Cardiac muscle cell (in vitro differentiated cells and primary cell): Measurements from ENCODE around the gene HNRNPUL2. TPM values are rescaled to one million over a fixed set of nuclear protein-coding genes. Genes with fewer than 3 reads are reported as not detected.

ENCODE experiments used
- DNase-seq, 2 donors: peaks; one replicate each; pipeline versions ENCODE4 v3.0.0 to v3.0.0-alpha.2; 2010 to 2017; ENCODE audit warnings: low read depth in 1 of 2, low spot score in 1 of 2
- H3K27ac ChIP-seq: fragments of 200-600 bp; sonication (generic); 2 replicates; pipeline ENCODE4 v1.5.1; 2016
- H3K27me3 ChIP-seq: fragments of 200-600 bp; sonication (generic); 2 replicates; pipeline ENCODE4 v1.6.0; 2016; ENCODE audit warnings: control low read depth
- H3K36me3 ChIP-seq: fragments of 200-600 bp; sonication (generic); 2 replicates; pipeline ENCODE4 v1.5.1; 2016; ENCODE audit warnings: control low read depth
- H3K4me1 ChIP-seq: fragments of 200-600 bp; sonication (generic); 2 replicates; pipeline ENCODE4 v1.8.1; 2017; ENCODE audit warnings: low read depth, mild to moderate bottlenecking, mixed run types
- H3K4me3 ChIP-seq: fragments of 200-600 bp; sonication (generic); 2 replicates; pipeline ENCODE4 v1.5.1; 2016; ENCODE audit warnings: mild to moderate bottlenecking
- H3K9me3 ChIP-seq: fragments of 200-600 bp; sonication (generic); 2 replicates; pipeline ENCODE4 v1.5.1; 2017; ENCODE audit warnings: low read depth, mild to moderate bottlenecking, control low read depth
- CTCF ChIP-seq: IDR thresholded peaks from 2 replicates; pipeline ENCODE4 v1.5.1; 2012; ENCODE audit warnings: low read depth, mild to moderate bottlenecking, low read length
- polyA plus RNA-seq: library from polyadenylated mRNA; unstranded; fragments of >200 nt; fragmentation: Nextera tagmentation; extraction: Ambion mirVana; gene quantifications from 2 replicates; pipeline ENCODE4 v1.2.1, GENCODE V29; 2016
- total RNA-seq: library from RNA; depleted of rRNA; stranded (reverse); fragments of >200 nt; gene quantifications from 2 replicates; pipeline ENCODE4 v1.2.3, GENCODE V29; 2016

Gene HNRNPUL2
- total and polyA plus RNA-seq, 2 experiments from 2014 or later = 3.2 to 20.0 TPM

GRCh38 chr11:62666259-62666926, 60.9 kb downstream of the HNRNPUL2 start:
- TF ChIP-seq CTCF = no peak
- peaks cover 2% of the 10 kb centered on the region for H3K36me3 ChIP-seq
- DNase-seq = no peak
- H3K9me3 ChIP-seq = no peaks in the 10 kb centered on the region
- no peaks in the 10 kb centered on the region for H3K27me3 ChIP-seq
- H3K4me3 ChIP-seq = peak overlapping the region; percentile 67
- peaks cover 18% of the 10 kb centered on the region for H3K4me1 ChIP-seq
- H3K27ac ChIP-seq = peak overlapping the region; percentile 89

GRCh38 chr11:62665599-62666258, 61.5 kb downstream of the HNRNPUL2 start:
- Histone ChIP-seq H3K27me3 (no peaks in the 10 kb centered on the region), H3K36me3 (peaks cover 2% of the 10 kb centered on the region), H3K27ac (peak overlapping the region; percentile 89), H3K4me3 (peak overlapping the region; percentile 67), H3K4me1 (peaks cover 15% of the 10 kb centered on the region), H3K9me3 (no peaks in the 10 kb centered on the region)
- peak; percentile 78 to 79 for DNase-seq
- TF ChIP-seq CTCF = no peak

GRCh38 chr11:62665075-62665598, 62.1 kb downstream of the HNRNPUL2 start, which contains the start of the genes C11orf98 and CSKMT:
C11orf98 (minus strand) TSS chr11:62665210; CDS start chr11:62665169, 41 bp downstream.
CSKMT (plus strand) TSS chr11:62665312; CDS start chr11:62665880, 568 bp downstream.
- DNase-seq = peak; percentile 94 to 96
- Histone ChIP-seq H3K9me3 (no peaks in the 10 kb centered on the region), H3K27ac (peak within 1 kb of the TSS; percentile 89), H3K27me3 (no peaks in the 10 kb centered on the region), H3K36me3 (peaks cover 2% of the 10 kb centered on the region), H3K4me1 (peaks cover 14% of the 10 kb centered on the region), H3K4me3 (peak within 1 kb of the TSS; percentile 67)
- no peak for TF ChIP-seq CTCF

- peak overlapping the region; percentile 67 for H3K4me3 ChIP-seq
- peak; percentile 57 to 75 for DNase-seq
- no peaks in the 10 kb centered on the region for H3K9me3 ChIP-seq
- no peaks in the 10 kb centered on the region for H3K27me3 ChIP-seq
- no peak for TF ChIP-seq CTCF
- H3K4me1 ChIP-seq = peaks cover 14% of the 10 kb centered on the region
- H3K36me3 ChIP-seq = peaks cover 2% of the 10 kb centered on the region
- peak overlapping the region; percentile 89 for H3K27ac ChIP-seq
These were observed 62.7 kb downstream of the HNRNPUL2 start for GRCh38 chr11:62664405-62665074.

Other genes starting within 250 kb of the HNRNPUL2 start
- gene AHNAK, start 180.7 kb downstream of the HNRNPUL2 start, total RNA-seq = 50.1 and 77.1 TPM in 2 replicates
- gene AHNAK, start 180.7 kb downstream of the HNRNPUL2 start, polyA plus RNA-seq = 10.9 and 13.4 TPM in 2 replicates
- gene EEF1G, start 153.6 kb downstream of the HNRNPUL2 start, total RNA-seq = 1,990 and 2,091 TPM in 2 replicates
- gene EEF1G, start 153.6 kb downstream of the HNRNPUL2 start, polyA plus RNA-seq = 769 and 853 TPM in 2 replicates
- gene TUT1, start 135.9 kb downstream of the HNRNPUL2 start, total RNA-seq = 14.9 and 29.1 TPM in 2 replicates
- gene TUT1, start 135.9 kb downstream of the HNRNPUL2 start, polyA plus RNA-seq = 18.7 and 32.1 TPM in 2 replicates
- gene MTA2, start 125.6 kb downstream of the HNRNPUL2 start, total RNA-seq = 101 and 108 TPM in 2 replicates
- gene MTA2, start 125.6 kb downstream of the HNRNPUL2 start, polyA plus RNA-seq = 22.9 and 31.9 TPM in 2 replicates
- gene EML3, start 114.7 kb downstream of the HNRNPUL2 start, total RNA-seq = 21.1 and 42.8 TPM in 2 replicates
- 32.0 and 38.4 TPM in 2 replicates for gene EML3, start 114.7 kb downstream of the HNRNPUL2 start, polyA plus RNA-seq
- gene ROM1, start 114.2 kb downstream of the HNRNPUL2 start, total RNA-seq = 3.3 and 3.5 TPM in 2 replicates
- gene ROM1, start 114.2 kb downstream of the HNRNPUL2 start, polyA plus RNA-seq = 6.9 and 7.9 TPM in 2 replicates
- 46.4 and 52.0 TPM in 2 replicates for gene B3GAT3, start 105.5 kb downstream of the HNRNPUL2 start, total RNA-seq
- gene B3GAT3, start 105.5 kb downstream of the HNRNPUL2 start, polyA plus RNA-seq = 53.0 and 64.9 TPM in 2 replicates
- 110 TPM in 2 replicates for gene GANAB, start 80.8 kb downstream of the HNRNPUL2 start, total RNA-seq
- gene GANAB, start 80.8 kb downstream of the HNRNPUL2 start, polyA plus RNA-seq = 143 and 151 TPM in 2 replicates
- 33.9 and 36.3 TPM in 2 replicates for gene INTS5, start 74.2 kb downstream of the HNRNPUL2 start, total RNA-seq
- 32.2 and 40.1 TPM in 2 replicates for gene INTS5, start 74.2 kb downstream of the HNRNPUL2 start, polyA plus RNA-seq
- gene C11orf98, start 62.2 kb downstream of the HNRNPUL2 start, total RNA-seq = 136 and 141 TPM in 2 replicates
- 115 and 136 TPM in 2 replicates for gene C11orf98, start 62.2 kb downstream of the HNRNPUL2 start, polyA plus RNA-seq
- 3.8 and 11.0 TPM in 2 replicates for gene CSKMT, start 62.1 kb downstream of the HNRNPUL2 start, total RNA-seq
- gene CSKMT, start 62.1 kb downstream of the HNRNPUL2 start, polyA plus RNA-seq = 14.1 and 25.1 TPM in 2 replicates
- 13.0 and 18.8 TPM in 2 replicates for gene UQCC3, start 55.8 kb downstream of the HNRNPUL2 start, total RNA-seq
- 32.3 and 33.5 TPM in 2 replicates for gene UQCC3, start 55.8 kb downstream of the HNRNPUL2 start, polyA plus RNA-seq
- 11.1 and 11.6 TPM in 2 replicates for gene LBHD1, start 55.2 kb downstream of the HNRNPUL2 start, total RNA-seq
- 10.1 and 11.7 TPM in 2 replicates for gene LBHD1, start 55.2 kb downstream of the HNRNPUL2 start, polyA plus RNA-seq
- gene UBXN1, start 48.4 kb downstream of the HNRNPUL2 start, total RNA-seq = 235 and 302 TPM in 2 replicates
- gene UBXN1, start 48.4 kb downstream of the HNRNPUL2 start, polyA plus RNA-seq = 109 and 111 TPM in 2 replicates
- gene LRRN4CL, start 37.9 kb downstream of the HNRNPUL2 start, total RNA-seq = 0.81 and 1.9 TPM in 2 replicates
- gene LRRN4CL, start 37.9 kb downstream of the HNRNPUL2 start, polyA plus RNA-seq = 0.24 TPM in 1 of 2 replicates, not detected in the other
- 70.3 and 73.8 TPM in 2 replicates for gene BSCL2, start 20.0 kb downstream of the HNRNPUL2 start, total RNA-seq
- gene BSCL2, start 20.0 kb downstream of the HNRNPUL2 start, polyA plus RNA-seq = 73.7 and 79.2 TPM in 2 replicates
- 0.67 TPM in 1 of 2 replicates, not detected in the other for gene GNG3, start 19.8 kb downstream of the HNRNPUL2 start, total RNA-seq
- 2.6 and 3.0 TPM in 2 replicates for gene GNG3, start 19.8 kb downstream of the HNRNPUL2 start, polyA plus RNA-seq
- gene TTC9C, start 1.0 kb upstream of the HNRNPUL2 start, total RNA-seq = 36.3 and 37.3 TPM in 2 replicates
- gene TTC9C, start 1.0 kb upstream of the HNRNPUL2 start, polyA plus RNA-seq = 39.0 and 45.1 TPM in 2 replicates
- gene ZBTB3, start 26.7 kb upstream of the HNRNPUL2 start, total RNA-seq = 12.5 and 14.3 TPM in 2 replicates
- 10.4 and 10.8 TPM in 2 replicates for gene ZBTB3, start 26.7 kb upstream of the HNRNPUL2 start, polyA plus RNA-seq
- 67.2 and 101 TPM in 2 replicates for gene POLR2G, start 34.1 kb upstream of the HNRNPUL2 start, total RNA-seq
- gene POLR2G, start 34.1 kb upstream of the HNRNPUL2 start, polyA plus RNA-seq = 195 and 219 TPM in 2 replicates
- gene TAF6L, start 43.9 kb upstream of the HNRNPUL2 start, total RNA-seq = 33.1 and 38.8 TPM in 2 replicates
- gene TAF6L, start 43.9 kb upstream of the HNRNPUL2 start, polyA plus RNA-seq = 46.3 and 56.3 TPM in 2 replicates
- 34.2 and 55.2 TPM in 2 replicates for gene TMEM179B, start 59.9 kb upstream of the HNRNPUL2 start, total RNA-seq
- 78.6 and 81.8 TPM in 2 replicates for gene TMEM179B, start 59.9 kb upstream of the HNRNPUL2 start, polyA plus RNA-seq
- gene TMEM223, start 64.5 kb upstream of the HNRNPUL2 start, total RNA-seq = 87.1 and 88.9 TPM in 2 replicates
- 92.4 and 102 TPM in 2 replicates for gene TMEM223, start 64.5 kb upstream of the HNRNPUL2 start, polyA plus RNA-seq
- gene NXF1, start 78.0 kb upstream of the HNRNPUL2 start, total RNA-seq = 52.8 and 60.7 TPM in 2 replicates
- 96.7 and 127 TPM in 2 replicates for gene NXF1, start 78.0 kb upstream of the HNRNPUL2 start, polyA plus RNA-seq
- 38.5 and 45.2 TPM in 2 replicates for gene STX5, start 104.6 kb upstream of the HNRNPUL2 start, total RNA-seq
- gene STX5, start 104.6 kb upstream of the HNRNPUL2 start, polyA plus RNA-seq = 49.4 and 53.6 TPM in 2 replicates
- not detected in 2 replicates for gene TEX54, start 105.4 kb upstream of the HNRNPUL2 start, total RNA-seq
- 3.0 and 4.8 TPM in 2 replicates for gene TEX54, start 105.4 kb upstream of the HNRNPUL2 start, polyA plus RNA-seq
- gene WDR74, start 112.1 kb upstream of the HNRNPUL2 start, total RNA-seq = 47.4 and 63.3 TPM in 2 replicates
- 42.1 and 52.8 TPM in 2 replicates for gene WDR74, start 112.1 kb upstream of the HNRNPUL2 start, polyA plus RNA-seq
- gene SLC3A2, start 153.4 kb upstream of the HNRNPUL2 start, total RNA-seq = 71.8 and 79.2 TPM in 2 replicates
- 93.8 and 100 TPM in 2 replicates for gene SLC3A2, start 153.4 kb upstream of the HNRNPUL2 start, polyA plus RNA-seq
- 1.3 and 1.4 TPM in 2 replicates for gene CHRM1, start 193.9 kb upstream of the HNRNPUL2 start, total RNA-seq
- 0.97 and 1.6 TPM in 2 replicates for gene CHRM1, start 193.9 kb upstream of the HNRNPUL2 start, polyA plus RNA-seq